GM18861 (cell line): ENCODE results near the gene CFAP70.
"Not testable (repeated sequence)": the region's sequence is repeated elsewhere in the genome, so short reads cannot be mapped to it uniquely, and the experiment has no call there.

Experiments used
- ATAC-seq: cut with Tn5 transposase; IDR thresholded peaks from one replicate; pipeline ENCODE4 v1.9.1; 2021; ENCODE audit not compliant: unreplicated experiment

Gene CFAP70

DNA sequence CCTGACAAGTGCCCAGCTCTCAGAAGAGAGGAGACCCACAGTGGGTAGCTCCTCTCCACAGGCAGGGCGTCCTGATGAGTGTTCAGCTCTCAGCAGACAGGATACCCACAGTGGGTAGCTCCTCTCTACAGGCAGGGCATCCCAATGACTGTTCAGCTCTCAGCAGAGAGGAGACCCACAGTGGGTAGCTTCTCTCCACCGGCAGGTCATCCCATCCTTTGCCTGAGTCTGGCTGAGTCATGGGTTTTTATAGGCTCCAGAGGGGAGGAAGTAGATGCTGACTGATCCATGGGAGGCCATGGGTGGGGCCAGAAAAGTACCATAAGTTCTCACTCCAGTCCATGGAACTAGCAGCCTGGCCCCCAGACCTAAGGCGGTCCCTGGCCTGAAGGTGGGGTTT lies 18.5 kb downstream of the CFAP70 start:
- no peak for ATAC-seq

DNA sequence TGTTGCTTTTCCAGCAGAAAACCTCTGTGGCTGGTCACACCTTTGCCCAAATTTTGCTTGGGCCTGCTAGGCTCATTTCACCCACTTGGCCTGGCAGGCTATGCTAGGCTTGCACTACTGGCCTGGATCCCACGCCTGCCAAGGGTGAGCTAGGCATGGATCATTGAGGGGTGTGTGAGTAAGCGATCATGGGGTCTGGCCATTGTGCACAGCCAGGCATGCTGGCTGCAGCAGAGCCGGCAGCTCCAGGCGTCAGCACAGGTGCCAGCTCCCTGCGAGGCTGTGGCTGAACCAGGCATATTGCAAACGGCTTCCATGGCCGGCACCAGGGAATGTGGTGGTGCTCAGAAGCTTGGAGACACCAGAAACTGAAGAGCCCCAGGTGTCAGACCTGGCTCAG lies 19.2 kb downstream of the CFAP70 start:
- no peak for ATAC-seq

DNA sequence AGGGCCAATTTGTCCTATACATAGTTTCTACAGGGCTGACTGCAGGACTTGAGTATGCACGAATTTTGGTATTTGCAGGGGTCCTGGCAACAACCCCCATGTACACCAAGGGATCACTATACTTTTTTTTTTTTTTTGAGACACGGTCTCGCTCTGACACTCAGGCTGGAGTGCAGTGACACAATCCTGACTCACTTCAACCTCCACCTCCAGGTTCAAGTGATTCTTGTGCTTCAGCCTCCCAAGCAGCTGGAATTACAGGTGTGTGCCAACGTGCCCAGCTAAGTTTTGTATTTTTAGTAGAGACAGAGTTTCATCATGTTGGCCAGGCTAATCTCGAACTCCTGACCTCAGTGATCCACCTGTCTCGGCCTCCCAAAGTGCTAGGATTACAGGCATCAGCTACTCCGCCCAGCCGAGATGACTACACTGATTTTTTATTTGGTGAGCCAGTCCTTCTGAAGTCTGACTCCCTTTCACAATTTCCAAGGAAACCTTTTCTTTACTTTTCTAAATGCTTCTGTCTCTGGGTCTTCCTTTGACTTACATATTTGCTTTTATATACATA lies 19.8 kb downstream of the CFAP70 start:
- no peak for ATAC-seq

DNA sequence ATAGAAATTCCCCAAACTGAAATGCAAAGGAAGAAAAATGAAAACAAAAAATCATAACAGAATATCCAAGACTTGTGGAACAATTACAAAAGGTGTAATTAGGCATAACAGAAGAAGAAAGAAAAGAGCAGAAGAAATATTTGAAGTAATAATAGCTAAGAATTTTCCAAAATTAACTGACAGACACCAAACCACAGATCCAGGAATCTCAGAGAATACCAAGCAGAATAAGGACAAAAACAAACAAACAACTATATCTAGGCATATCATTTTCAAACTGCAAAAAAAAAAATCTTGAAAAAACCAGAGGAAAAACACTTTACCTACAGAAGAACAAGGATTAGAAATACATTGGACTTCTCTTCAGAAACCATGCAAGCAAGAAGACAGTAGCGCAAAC lies 25.5 kb downstream of the CFAP70 start:
- no peak for ATAC-seq

DNA sequence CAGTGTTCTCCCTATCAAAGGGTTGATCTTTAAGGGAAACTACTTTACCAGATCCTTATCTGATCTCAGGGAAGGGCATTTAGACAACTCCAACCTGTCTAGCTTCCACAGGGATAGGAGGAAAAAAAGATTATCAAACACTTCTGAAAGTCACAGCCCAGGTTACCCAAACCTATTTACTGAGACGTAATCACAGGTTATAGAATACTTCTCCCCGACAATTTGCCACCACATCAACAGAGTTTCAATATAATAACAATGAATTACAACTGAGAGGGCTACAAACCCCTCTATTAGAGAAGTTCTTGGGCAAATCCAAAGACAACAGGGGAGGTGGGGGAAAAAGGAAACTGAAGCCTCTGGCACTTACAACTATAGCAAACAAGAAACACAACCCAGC lies 26.3 kb downstream of the CFAP70 start:
- no peak for ATAC-seq

DNA sequence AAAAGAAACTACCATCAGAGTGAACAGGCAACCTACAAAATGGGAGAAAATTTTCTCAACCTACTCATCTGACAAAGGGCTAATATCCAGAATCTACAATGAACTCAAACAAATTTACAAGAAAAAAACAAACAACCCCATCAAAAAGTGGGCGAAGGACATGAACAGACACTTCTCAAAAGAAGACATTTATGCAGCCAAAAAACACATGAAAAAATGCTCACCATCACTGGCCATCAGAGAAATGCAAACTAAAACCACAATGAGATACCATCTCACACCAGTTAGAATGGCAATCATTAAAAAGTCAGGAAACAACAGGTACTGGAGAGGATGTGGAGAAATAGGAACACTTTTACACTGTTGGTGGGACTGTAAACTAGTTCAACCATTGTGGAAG lies 30.1 kb downstream of the CFAP70 start:
- not testable (repeated sequence) for ATAC-seq

DNA sequence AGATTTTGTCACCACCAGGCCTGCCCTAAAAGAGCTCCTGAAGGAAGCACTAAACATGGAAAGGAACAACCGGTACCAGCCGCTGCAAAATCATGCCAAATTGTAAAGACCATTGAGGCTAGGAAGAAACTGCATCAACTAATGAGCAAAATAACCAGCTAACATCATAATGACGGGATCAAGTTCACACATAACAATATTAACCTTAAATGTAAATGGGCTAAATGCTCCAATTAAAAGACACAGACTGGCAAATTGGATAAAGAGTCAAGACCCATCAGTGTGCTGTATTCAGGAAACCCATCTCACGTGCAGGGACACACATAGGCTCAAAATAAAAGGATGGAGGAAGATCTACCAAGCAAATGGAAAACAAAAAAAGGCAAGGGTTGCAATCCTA lies 33.4 kb downstream of the CFAP70 start:
- ATAC-seq: not testable (repeated sequence)

DNA sequence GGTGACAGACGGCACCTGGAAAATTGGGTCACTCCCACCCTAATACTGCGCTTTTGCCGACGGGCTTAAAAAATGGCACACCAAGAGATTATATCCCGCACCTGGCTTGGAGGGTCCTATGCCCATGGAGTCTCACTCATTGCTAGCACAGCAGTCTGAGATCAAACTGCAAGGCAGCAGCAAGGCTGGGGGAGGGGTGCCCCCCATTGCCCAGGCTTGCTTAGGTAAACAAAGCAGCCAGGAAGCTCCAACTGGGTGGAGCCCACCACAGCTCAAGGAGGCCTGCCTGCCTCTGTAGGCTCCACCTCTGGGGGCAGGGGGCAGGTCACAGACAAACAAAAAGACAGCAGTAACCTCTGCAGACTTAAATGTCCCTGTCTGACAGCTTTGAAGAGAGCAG lies 35.1 kb downstream of the CFAP70 start:
- not testable (repeated sequence) for ATAC-seq

DNA sequence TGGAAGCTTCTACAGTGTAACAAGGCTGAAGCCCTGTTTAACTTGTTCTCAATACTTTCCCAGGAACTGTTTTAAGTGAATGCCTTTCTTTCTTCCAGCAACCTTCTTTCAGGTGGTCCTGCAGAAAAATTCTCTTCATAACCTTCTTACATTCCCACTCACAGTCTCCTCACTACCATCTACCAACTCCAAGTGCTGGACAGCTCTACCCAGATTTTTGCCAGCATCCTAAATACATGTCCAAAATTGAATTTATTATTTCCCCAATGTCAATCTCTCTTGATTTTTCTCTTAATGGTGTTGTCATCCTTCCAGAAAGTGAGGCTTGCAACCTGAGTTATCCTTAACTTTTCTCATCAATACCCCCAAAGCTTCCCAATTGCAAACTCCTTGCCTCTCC lies 48.2 kb downstream of the CFAP70 start:
- ATAC-seq: no peak

DNA sequence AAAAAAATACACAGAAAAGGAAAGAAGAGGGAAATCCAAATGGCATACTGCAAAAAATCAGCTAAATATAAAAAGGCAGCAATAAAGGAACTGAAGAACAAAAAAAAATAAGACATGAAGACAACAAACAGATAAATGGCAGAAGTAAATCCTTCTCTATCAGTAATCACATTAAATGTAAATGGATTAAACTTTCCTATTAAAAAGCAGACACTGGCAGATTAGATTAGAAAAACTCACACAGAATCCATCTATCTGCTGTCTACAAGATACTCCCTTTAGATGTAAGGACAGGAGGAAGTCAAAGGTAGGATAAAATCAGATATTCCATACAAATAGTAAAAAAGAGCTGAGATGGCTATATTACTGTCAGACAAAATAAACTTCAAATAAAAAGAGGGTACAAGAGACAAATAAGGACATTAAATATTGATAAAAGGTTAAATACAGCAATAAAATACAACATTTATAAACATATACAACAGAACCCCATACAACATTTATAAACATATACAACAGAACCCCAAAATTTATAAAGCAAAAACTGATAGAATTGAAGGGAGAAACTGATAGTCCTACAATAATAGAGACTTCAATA lies 51.4 kb downstream of the CFAP70 start:
- ATAC-seq: no peak

DNA sequence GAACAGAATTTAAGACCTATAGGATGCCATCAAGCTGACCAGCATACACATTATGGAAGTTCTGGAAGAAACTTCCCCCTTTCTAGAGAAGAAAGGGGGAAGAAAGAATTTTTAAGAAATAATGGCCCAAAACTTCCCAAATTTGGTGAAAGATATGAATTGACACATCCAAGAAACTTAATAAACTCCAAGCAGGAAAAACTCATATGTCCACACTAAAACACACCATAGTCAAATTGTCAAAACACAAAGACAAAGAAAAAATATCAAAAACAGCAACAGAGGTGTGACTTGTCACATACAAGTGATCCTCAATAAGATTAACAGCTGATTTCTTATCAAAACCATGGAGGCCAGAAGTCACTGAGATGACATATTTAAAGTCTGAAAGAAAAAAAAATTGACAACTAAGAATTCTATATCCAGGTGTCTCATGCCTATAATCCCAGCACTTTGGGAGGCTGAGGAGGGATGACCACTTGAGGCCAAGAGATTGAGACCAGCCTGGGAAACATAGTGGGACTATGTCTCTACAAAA lies 52.4 kb downstream of the CFAP70 start:
- no peak for ATAC-seq

DNA sequence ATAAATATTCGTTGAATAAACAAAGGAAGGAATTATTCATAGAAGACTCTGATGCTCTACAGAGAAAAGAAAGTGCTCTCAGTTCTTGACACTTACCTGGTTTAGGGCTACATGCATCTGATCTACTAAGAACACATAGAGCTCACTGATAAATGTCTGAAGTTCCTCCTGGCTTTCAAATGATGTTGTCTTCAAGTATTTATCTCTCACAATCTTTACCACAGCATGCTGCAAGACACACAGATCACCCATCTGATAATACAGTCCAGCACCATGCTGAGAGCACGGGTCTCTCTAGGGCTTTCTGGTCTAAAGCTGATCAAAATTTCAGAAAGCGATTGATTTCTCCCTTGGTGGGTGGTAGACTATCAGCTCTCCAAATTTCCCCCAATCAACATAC lies 61.7 kb downstream of the CFAP70 start:
- no peak for ATAC-seq

DNA sequence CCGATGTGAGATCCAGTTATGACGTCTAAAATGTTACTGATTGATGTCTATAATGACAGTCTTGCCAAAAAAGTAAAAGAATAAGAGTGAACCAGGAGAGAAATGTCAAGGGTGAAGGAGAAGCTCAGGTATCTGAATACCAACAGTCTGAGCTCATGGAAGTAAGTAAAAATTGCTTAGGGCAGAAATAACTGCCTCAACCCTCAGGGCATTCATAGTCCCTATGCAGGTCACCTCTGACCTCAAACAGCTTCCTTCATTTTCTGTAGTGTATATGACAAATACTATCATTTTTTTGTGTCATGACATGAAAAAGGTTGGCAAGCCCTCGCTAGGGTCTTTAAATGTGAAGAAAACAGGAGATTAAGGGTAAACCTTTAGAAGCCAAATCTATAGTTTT lies 65.2 kb downstream of the CFAP70 start:
- ATAC-seq: no peak

DNA sequence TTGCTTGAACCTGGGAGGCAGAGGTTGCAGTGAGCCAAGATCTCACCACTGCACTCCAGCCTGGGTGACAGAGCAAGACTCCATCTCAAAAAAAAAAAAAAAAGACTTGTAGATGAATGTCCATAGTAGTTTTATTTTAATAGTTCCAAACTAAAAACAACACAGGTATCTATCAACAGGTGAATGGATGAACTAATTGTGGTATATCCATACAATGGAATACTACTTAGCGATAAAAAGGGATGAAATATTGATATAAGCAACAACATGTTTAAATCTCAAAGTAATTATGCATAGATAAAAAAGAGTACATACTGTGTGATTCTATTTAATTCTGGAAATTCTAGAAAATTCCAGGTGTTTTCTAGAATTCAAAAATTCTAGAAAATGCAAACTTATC lies 68.7 kb downstream of the CFAP70 start:
- ATAC-seq: no peak

DNA sequence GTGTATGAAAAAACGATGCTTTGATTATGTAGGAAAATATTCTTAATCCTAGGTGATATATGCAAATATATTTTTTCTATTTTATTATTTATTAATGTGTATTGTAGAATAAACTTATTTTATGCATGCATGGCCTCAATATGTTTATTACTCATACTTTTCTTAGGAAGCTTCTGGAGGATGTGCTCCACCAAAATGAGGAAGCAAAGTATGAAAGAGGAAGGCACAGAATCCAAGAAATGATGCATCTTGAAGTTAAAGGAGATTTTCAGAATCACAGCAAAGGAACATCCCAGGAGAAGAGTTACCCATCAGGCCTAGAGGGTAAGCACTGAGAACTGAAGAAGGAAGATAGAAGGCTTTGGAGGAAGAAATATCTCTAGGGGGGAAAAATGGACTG lies 71.2 kb downstream of the CFAP70 start:
- ATAC-seq: no peak

DNA sequence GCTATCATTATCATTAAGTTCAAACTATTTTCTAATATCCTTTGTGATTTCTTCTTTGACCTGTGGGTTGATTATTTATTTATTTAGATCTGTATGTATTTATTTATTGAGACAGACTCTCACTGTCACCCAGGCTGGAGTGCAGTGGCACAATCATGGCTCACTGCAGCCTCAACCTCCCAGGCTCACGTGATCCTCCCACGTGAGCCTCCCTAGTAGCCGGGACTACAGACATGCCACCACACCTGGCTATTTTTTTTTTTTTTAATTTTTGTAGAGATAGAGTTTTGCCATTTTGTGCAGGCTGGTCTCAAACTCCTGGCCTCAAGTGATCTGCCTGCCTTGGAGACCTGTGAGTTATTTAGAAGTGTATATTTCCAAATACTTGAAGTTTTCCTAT lies 77.6 kb downstream of the CFAP70 start:
- no peak for ATAC-seq

DNA sequence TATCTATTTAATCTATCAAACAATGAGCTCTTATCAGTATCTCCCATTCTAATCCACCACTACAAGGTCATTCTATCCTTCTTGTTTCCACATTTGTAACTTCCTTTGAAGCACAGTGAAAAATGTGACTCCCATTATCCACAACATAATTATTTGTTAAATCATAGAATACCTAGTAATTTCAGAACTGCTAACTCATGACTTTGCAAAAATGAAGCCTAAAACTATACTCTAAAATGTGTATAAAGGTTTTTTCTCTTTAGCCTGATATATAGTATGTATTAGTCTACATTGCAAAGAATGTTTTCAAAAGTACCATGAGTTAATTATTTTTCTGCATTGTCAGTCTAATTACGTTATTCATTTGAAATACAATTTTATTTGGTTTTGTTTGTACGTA lies 94.2 kb downstream of the CFAP70 start:
- no peak for ATAC-seq

DNA sequence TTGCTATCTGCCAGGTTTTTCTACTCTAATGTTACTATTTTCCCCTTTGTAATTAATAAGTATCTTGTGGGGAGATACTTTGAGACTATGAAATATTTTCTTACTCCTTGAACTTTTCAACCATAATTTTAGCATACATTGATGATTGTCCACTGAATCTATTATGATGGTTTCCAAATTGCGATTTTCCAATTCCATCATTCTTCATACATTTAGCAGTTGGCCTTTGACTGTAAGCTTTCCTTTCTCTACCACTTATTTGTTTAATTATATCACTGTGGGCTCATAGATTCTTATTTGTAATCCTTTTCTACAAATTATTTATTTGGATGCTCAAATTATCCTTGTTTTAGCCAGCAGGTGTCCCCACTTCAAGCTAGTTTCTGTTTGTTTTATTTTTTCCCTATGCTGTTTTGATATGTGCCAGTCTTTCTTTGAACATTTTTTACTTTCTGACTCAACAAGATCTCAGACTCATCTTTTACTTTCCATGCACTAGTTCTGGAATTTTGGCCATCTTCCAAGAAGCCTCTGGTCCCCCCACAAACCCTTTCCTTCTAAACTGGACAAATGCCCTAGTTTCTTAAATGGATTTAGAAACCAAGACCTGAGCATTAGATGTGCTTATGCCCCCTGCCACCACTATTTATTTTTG lies 94.8 kb downstream of the CFAP70 start:
- no peak for ATAC-seq

DNA sequence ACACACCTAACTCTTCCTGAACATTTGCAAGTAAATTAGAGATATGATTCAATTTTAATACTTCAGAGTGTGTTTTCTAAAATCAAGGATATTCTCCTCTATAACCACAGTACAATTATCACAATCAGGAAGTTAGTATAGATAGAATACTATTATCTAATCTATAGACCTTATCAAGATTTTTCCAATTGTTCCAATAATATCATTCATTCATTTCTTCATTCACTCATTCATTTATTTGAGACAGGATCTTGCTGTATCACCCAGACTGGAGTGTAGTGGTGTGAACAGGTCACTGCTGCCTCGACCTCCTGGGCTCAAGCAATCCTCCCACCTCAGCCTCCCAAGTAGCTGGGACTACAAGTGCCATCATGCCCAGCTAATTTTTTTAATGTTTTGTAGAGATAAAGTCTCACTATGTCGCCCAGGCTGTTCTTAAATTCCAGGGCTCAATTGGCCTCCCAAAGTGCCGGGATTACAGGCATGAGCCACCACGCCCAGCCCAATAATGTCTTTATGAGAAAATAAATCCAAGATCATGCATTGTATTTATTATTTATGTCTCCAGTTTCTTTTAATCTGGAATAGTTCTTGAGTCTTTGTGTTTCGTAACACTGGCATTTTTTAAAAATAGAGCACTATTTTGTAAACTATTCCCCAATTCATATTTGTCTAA lies 95.6 kb downstream of the CFAP70 start:
- no peak for ATAC-seq

DNA sequence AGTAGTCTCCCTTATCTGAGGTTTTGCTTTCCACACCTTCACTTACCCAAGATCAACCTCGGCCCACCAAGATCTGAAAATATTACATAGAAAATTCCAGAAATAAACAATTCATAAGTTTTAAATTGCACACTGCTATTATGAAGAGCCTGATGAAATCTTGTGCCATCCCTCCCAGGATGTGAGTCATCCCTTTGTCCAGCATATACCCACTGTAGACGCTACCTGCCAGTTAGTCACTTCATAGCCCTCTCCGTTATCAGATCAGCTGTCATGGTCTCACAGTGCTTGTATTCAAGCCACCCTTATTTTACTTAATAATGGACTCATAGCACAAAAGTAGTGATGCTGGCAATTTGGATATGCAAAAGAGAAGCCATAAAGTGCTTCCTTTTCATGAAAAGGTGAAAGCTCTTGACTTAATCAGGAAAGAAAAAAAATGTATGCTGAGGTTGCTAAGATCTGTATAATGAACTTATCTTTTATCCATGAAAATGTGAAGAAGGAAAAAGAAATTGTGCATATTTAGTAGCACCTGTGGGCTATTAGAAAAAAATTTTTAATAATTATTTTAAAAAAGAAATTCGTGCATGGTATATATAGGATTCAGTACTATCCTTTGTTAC lies 96.4 kb downstream of the CFAP70 start:
- ATAC-seq: no peak

DNA sequence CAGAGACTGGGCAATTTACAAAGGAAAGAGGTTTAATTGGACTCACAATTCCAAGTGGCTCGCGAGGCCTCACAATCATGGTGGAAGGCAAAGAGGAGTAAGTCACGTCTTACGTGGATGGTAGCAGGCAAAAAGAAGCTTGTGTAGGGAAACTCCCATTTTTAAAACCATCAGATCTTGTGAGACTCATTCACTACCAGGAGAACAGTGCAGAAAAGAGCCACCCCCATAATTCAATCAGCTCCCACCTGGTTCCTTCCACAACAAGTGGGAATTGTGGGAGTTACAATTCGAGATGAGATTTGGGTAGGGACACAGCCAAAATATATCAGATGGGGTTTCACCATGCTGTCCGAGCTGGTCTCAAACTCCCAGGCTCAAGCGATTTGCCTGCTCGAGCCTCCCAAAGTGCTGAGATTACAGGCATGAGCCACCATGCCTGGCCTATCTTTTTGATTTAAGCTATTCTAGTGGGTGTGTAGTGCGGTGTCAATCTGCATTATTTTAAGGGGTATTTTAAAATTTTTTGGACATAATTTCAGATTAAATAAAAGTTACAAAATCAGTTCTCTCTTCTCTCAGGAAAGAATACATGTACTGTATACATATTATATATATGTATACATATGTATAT lies 97.2 kb downstream of the CFAP70 start:
- no peak for ATAC-seq
